Fibroblast of skin of scalp (primary cell): Measurements from ENCODE around the gene WDR72. TPM values are rescaled to one million over a fixed set of nuclear protein-coding genes. Genes with fewer than 3 reads are reported as not detected.
"Not testable (repeated sequence)": the region's sequence is repeated elsewhere in the genome, so short reads cannot be mapped to it uniquely, and the experiment has no call there.

Experiments
- DNase-seq: peaks from one replicate; pipeline ENCODE4 v3.0.0-alpha.2; 2013
- polyA plus RNA-seq, 2 experiments: library from polyadenylated mRNA; unstranded; fragments of 120-200 nt; gene quantifications; one replicate each; pipeline ENCODE4 v1.2.1, GENCODE V29; 2013; ENCODE audit not compliant: insufficient read length in 2 of 2

Gene WDR72
- polyA plus RNA-seq (2013, experiment 1 of 2; ENCODE audit: insufficient read length): not detected
- 0.27 TPM for polyA plus RNA-seq (2013, experiment 2 of 2; ENCODE audit: insufficient read length)

DNA sequence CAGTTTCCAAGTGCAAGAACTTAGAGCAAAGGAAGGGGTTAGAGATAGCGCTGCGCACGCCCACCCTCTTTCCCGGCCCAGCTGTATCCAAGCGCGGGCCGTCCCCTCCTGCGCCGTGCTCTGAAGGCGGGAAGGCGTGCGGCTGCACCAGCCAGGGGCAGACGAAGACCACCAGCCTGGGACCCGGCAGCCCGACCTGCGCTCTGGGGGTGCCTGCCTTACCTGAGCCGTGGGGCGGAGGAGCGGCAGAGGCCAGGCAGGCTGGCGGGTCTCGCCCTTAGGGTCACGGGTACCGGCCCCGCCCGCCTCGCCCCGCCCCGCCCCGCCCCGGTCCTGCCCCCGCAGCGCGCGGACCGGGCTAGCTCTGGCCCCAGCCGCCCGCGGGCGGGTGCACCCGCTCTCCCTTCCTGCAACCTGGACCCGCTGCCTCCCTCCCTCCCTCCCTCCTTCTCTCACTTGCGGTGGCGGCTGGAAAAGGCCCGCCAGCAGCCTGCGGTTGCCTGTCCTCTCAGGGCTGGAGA lies at the start of gene WDR72:
Gene WDR72, minus strand, starts transcription at position 253 of the 521 bp plus-strand sequence. CDS start 26,514 bp downstream, outside the sequence.
- no peak for DNase-seq

DNA sequence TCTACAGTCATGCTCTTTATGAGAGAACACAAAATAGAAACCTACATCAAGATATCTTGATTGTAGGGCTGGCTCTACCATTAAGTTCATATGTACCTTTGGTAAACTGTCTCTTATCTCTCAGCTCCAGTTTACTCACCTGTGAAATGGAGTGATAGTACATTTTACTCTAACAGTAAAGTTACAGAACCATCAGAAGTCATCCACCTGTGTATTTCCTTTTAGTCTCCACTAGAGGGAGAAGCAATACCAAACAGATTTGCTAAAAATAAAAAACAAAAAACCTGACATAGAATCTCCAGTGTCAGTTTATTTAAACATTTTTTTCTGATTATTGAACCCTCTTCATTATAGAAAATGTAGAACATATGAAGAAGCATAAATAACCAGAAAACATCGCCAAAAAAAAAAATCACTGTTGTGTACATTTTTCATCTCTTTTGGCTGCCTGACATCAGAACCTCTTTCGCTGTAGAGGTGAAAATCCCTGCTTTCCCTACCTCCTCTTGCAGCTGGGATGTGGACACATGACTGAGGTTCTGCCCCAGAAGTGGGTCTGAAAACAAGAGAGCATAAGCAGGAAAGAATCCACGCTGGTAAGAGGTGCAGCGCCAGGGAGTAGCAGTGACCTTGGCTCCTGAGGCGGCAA lies 48.7 kb upstream of the WDR72 start:
- DNase-seq: no peak

DNA sequence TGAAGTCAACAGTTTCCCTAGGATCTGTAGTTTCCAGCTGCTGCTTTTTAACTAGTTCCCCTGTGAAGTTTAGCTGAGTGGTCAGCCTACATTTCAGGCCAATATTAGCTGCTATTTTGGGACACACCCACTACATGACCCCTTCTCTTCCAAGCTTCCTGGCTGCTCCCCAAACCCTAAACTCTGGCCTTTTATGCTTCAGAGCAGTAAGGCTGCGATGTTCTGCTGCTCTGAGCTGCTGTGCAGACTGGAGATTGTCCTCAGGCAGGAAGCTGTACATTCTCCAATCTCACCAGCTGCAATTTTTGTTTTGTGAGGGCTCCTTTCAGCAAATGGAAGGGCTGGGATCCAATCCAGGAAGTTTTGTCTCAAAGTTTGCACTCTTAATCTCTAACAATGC lies 48.0 kb upstream of the WDR72 start:
- DNase-seq: no peak

GRCh38 chr15:53802672-53803071 lies 43.2 kb upstream of the WDR72 start:
- no peak for DNase-seq

- no peak for DNase-seq
Observed at GRCh38 chr15:53791581-53791980, 32.1 kb upstream of the WDR72 start.

GRCh38 chr15:53789654-53790375 lies 30.4 kb upstream of the WDR72 start:
- DNase-seq: no peak

GRCh38 chr15:53786401-53786800 lies 26.9 kb upstream of the WDR72 start:
- no peak for DNase-seq

GRCh38 chr15:53785241-53785640 lies 25.8 kb upstream of the WDR72 start:
- not testable (repeated sequence) for DNase-seq

GRCh38 chr15:53762916-53763315 lies 3.5 kb upstream of the WDR72 start:
- DNase-seq: no peak

GRCh38 chr15:53758412-53758811 lies 1.1 kb downstream of the WDR72 start:
- DNase-seq: no peak

GRCh38 chr15:53757906-53758305 lies 1.6 kb downstream of the WDR72 start:
- DNase-seq: no peak

DNA sequence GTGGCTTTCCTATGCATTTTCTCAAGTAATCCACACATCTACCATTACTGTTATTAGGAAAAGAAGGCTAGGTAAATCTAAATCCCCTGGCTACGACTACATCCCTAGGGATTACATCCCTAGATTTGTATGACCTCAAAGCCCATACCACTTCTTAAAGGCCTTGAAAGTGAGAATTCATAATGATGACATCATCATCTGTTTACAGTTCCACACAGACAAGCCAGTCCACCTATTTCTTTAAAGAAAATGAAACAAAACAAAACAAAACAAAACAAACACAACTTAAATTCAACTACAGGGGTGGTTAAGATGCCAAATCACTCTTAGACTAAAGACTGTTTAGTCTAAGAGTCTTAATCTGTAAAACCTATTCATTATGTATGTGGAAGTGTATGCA lies 5.7 kb downstream of the WDR72 start:
- DNase-seq: no peak

DNA sequence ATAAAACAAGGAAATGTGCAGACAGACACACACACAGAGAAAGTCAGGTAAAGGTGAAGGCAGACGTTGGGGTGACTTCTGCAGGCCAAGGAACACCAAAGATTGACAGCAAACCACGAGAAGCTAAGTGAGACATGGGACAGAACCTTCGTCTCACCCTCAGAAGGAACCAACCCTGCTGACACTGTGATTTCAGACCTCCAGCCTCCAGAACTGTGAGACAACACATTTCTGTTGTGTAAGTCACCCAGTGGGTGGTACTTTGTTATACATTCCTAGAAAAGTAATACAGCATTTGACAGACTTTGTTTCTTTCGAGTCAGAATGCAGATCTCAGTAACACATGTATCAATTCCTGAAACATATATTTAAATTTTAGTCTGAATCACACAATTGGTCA lies 7.1 kb downstream of the WDR72 start:
- DNase-seq: no peak

DNA sequence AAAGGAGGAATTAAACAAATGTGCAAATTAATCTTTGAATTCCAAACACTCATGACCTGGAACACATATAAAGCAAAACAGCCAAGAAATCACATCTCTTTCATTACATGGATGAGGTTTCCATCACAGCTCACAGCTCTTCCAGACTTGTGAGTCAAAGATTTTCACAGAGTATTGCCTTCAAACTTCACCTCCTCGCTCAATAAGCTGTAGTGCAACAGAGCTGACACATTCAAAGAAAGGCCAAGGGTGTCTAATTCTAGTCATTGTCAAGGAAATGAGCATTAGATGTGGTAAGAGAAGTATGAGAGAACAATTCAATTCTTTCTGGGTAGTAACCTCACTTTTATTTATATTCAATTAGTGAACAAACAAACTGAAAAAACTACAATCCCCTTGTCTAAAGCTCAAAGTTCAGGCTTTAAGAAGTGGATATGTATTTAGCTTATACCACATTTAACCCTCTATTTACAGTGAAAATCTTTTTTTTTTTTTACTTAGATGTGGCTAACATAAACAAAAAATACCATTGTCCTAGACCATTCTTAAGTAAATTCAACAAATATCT lies 11.9 kb downstream of the WDR72 start:
- no peak for DNase-seq

DNA sequence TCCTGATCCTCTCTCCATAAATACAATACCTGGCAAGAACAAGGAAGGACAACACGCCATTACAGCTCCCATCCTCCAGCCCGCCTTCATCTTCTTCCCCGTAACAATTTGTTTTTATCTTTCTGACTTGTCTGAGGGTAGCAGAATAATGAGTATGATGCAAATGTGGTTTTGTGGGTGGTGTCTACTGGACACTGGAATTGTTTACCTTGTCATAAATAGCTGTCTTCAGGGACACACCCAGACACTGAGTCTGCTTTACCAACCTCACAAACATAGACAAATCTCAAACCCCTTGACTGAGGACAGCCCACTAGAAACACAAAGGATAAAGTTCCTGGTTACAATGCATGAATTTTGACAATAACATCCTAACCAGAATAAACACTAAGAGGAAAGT lies 13.4 kb downstream of the WDR72 start:
- DNase-seq: no peak

DNA sequence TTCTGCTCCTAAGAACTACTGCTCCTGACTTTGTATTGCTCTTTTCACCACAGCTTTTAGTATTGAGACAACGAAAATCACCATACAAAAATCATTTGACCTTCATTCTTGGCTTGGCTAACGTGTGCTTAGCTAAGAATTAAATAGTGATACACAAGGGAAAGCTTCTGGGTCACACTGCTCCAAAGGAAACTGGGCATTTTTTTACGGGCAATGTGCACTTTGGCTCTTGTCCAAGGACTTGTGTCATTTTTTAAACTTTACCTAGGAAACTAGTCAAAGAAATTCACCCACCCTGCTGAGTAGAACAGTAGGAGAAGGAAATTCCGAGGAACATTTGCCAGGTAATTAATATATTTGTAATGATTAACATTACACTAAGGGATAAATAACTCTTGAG lies 19.8 kb downstream of the WDR72 start:
- no peak for DNase-seq

DNA sequence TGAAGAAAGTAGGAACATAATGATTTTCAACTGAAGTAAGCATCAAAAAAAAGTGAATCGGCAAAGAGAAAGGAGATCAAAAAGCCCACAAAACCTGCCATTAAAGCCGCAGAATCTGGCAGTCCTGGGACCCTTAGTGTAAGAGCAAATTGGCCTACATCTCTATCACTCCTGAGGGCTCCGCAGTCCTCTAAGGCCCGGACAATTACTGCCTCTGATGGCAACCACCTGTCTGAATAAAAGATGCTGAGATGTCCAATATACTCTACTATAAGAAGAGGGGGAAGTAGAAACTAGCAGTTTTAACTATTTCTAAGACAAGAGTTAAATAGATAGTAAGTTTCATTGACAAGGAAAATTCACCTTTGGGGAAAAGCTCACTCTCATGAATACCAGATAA lies 20.3 kb downstream of the WDR72 start:
- DNase-seq: no peak

DNA sequence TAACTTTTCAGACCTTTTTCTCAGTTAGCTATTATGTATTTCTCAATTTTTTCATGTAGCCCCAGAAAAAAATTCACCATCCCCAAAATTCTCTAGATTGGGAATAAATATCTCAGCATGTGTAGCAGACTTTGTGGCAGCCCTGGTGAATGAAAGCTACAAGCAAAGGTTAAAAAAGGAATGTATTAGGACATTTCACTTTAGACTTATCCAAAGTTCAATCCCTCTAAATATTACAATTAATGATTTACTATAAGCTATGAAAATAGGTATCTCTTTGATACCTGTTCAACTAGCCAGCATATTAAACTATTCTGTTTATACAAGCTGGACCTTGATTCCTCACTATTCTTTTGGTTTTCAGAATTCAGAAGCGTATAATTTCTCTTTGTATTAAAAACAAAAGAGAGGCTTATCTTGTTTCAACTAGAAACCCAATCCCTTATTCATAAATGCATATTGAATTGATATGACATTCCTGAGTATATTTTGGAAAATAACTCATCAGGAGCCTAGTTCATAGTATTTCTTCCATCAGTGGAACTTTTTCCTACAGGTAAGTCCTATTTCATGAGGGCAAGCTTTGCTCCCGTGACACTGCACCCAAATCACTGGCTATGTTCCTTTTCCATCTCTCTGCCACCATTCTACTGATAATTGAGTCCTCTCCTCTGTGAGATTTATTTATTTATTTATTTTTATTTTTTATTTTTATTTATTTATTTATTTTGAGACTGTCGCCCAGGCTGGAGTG lies 38.0 kb downstream of the WDR72 start:
- DNase-seq: no peak

DNA sequence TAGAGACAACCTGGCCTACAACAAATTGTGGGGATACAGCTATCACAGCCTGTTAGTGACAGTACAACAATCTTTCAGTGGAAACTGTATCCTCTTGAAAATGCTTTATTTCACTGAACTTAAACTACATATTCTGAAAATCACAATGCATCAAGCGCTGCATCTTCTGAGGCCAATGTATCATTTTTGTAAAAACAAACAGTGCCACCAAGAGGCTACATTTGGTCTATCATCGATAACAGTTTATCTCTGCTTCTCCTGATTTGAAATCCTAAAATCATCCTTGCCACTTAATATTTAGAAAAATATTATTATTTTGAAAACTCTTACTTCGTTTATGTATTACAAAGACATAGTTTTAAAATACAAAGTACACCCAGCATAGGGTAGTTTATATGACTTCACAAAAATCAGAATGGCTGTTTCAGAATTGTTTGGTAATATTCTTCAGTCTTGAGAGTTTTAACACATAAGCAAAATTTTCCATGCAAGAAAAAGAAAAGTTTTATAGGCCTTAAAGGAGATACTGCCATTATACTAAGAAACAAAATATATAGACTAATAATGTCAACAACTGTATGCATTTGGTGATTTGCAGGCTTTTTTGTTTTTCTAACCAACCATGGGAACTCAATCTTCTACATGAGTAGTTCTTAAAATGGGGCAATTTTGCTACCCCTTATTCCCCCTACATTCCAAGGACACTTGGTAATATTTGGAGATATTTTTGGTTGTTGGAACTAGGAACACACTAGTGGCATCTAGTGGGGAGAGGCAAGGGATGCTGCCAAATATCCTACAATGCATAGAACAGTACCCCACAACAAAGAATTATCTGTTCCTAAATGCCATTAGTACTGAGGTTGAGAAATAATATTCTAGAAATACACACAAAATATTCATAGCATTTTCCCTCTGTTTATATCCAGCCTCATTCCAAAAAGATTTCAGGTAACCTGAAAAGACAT lies 42.3 kb downstream of the WDR72 start:
- peak; percentile 6 for DNase-seq

- DNase-seq: no peak
Observed at GRCh38 chr15:53713218-53713617, 46.2 kb downstream of the WDR72 start.

DNA sequence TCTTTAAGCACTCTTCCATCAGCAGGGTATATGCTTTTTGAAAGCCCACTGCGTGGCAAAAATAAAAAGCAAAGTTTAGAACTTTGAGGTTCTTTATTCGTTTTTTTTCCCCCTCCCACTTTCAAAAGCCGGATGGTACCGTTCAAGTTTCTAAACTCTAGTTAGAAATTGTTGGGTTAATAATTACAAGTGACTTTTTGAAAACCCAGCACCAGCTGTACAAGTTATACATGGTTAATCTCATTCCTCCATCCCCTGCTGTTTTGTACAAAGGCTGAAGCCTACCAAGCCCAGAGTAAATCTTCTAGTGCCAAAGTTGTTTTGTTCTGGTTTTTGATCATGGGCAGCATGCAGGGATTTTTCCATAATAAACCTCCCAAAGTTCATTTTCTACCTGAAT lies 48.6 kb downstream of the WDR72 start:
- no peak for DNase-seq

GRCh38 chr15:53709821-53710220 lies 49.6 kb downstream of the WDR72 start:
- no peak for DNase-seq
